Hippocampal formation (tissue), 2 donors: ENCODE results near the gene EFCAB13.
"Not testable (repeated sequence)": the region's sequence is repeated elsewhere in the genome, so short reads cannot be mapped to it uniquely, and the experiment has no call there.

Source experiments
- DNase-seq, 2 donors: peaks; one replicate each; lab custom pipeline; 2025; lab: John Stamatoyannopoulos, UW

The EFCAB13 gene

GRCh38 chr17:47330548-47330947 lies 6.8 kb downstream of the EFCAB13 start:
- DNase-seq, result no peak

GRCh38 chr17:47332287-47332686 lies 8.5 kb downstream of the EFCAB13 start:
- no peak for DNase-seq

- DNase-seq, result no peak
These were observed 11.6 kb downstream of the EFCAB13 start for GRCh38 chr17:47335101-47335936.

- DNase-seq, result no peak
These were observed 14.3 kb downstream of the EFCAB13 start for GRCh38 chr17:47338026-47338425.

- no peak for DNase-seq
These were observed 29.1 kb downstream of the EFCAB13 start for GRCh38 chr17:47352848-47353247.

- DNase-seq, result no peak
These were observed 34.9 kb downstream of the EFCAB13 start for GRCh38 chr17:47358652-47359051.

- no peak for DNase-seq
These were observed 39.4 kb downstream of the EFCAB13 start for GRCh38 chr17:47363171-47363570.

GRCh38 chr17:47367257-47367656 lies 43.5 kb downstream of the EFCAB13 start:
- no peak for DNase-seq

- no peak for DNase-seq
These were observed 44.5 kb downstream of the EFCAB13 start for GRCh38 chr17:47368262-47368661.

- DNase-seq, result not testable (repeated sequence)
These were observed 47.1 kb downstream of the EFCAB13 start for GRCh38 chr17:47370899-47371298.

GRCh38 chr17:47373002-47373401 lies 49.2 kb downstream of the EFCAB13 start:
- no peak for DNase-seq

- DNase-seq, result no peak
These were observed 52.5 kb downstream of the EFCAB13 start for GRCh38 chr17:47376247-47376646.

- DNase-seq, result no peak
These were observed 65.1 kb downstream of the EFCAB13 start for GRCh38 chr17:47388825-47389224.

- DNase-seq, result not testable (repeated sequence)
These were observed 73.9 kb downstream of the EFCAB13 start for GRCh38 chr17:47397532-47398128.

GRCh38 chr17:47400333-47400732 lies 76.6 kb downstream of the EFCAB13 start:
- no peak for DNase-seq

GRCh38 chr17:47401100-47401499 lies 77.3 kb downstream of the EFCAB13 start:
- DNase-seq, result no peak

- DNase-seq, result no peak
These were observed 80.3 kb downstream of the EFCAB13 start for GRCh38 chr17:47404006-47404405.

GRCh38 chr17:47404875-47405274 lies 81.1 kb downstream of the EFCAB13 start:
- no peak for DNase-seq

- no peak for DNase-seq
These were observed 90.1 kb downstream of the EFCAB13 start for GRCh38 chr17:47413872-47414271.

- DNase-seq, result no peak
These were observed 90.9 kb downstream of the EFCAB13 start for GRCh38 chr17:47414612-47415011.

GRCh38 chr17:47423406-47424295 lies 99.9 kb downstream of the EFCAB13 start:
- no peak for DNase-seq

- not testable (repeated sequence) for DNase-seq
These were observed 101.5 kb downstream of the EFCAB13 start for GRCh38 chr17:47425233-47425632.
